ENCODE data around the gene VPS13D.

Gene VPS13D

DNA sequence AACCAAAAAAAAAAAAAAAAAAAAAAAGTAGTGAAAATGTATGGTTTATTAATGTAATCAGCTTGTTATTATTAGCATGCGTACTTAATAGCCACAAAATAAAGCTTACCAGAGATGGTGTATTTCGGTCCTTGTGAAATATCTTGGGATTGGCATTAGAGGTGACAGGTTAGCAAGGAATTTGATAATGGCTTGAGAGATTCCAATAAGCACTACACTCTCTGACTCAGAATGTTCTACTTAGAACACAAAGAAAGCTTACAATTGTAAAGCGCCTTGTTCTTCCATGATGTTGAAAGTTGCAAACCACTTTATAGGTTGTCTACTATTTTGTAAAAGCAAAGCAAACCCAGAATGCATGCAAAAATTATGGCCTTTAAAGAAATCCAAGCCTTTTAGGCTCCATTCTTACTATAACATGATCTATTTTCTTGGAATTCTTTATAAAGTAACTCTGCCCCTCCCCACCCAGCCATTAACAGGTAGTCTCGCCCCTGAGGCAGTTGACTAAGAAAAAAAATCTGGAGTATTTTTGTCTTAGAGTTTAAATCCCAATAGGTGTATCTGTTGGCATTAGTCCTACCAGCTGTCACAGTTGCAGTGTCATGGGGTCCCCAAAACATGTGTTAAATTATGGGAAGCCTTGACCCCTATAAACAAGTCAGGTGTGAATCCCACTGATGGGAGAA is 259.0 kb downstream of the VPS13D start:
- DNase-seq (ENCODE audit: low spot score): peak; percentile 6

DNA sequence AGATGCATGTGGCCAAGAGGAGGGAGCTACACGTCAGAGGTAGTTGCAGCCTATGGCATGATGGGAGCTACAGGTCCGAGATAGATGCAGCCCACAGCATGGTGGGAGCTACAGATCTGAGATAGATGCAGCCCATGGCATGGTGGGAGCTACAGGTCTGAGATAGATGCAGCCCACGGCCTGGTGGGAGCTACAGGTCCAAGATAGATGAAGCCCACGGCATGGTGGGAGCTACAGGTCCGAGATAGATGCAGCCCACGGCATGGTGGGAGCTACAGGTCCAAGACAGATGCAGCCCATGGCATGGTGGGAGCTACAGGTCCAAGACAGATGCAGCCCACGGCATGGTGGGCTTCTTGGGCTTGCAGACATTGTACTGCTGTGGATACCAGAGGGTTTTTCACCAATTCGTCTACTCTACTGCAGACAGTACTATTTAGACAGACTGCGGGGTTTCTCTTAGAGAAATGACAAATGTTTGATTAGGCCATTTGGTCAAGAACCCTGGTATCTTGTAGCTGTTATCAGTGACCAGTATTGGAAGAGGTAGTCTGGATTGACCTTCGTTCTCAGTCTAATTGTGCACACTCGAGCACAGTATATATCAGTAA is 260.8 kb downstream of the VPS13D start:
- peak; percentile 34 for DNase-seq (ENCODE audit: low spot score)

DNA sequence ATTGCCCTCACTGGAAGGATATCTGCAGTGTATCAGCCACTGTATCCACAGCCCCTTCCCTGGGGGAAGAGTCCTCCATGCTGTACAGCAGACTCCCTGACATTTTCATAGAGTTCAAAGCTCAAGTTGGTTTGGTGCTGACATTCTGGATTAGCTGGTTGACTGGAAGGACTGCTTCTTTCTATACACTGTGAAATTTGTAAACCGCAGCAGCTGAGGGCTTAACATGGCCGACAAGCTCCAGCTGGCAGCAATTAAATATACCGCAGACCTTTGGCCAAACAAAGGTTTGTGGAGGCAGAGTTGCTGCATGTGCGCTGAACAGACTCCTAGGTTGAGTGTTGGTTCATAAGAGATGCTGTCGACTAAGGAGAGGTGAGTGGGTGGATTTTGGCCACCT is 261.8 kb downstream of the VPS13D start:
- DNase-seq (ENCODE audit: low spot score): peak; percentile 55

DNA sequence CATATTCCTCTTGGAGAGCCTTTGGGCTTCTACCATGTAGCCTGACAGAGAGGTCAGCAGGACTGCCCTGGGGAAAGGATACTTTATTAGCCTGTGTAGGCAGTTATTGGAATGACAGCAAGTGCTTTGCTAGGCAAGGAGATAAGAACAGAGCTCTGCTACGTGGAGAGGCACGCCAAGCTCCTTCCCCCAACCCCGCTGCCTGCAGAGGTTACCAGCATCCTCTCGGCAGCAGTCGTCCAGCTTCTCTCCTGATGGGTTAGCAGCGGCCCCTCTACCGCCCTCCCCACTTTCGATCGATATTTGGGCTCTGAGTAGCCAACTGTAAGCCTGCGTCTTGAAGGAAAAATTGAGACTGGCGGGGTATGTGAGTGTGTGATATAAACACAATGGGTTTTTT is 265.9 kb downstream of the VPS13D start:
- no peak for DNase-seq (ENCODE audit: low spot score)

DNA sequence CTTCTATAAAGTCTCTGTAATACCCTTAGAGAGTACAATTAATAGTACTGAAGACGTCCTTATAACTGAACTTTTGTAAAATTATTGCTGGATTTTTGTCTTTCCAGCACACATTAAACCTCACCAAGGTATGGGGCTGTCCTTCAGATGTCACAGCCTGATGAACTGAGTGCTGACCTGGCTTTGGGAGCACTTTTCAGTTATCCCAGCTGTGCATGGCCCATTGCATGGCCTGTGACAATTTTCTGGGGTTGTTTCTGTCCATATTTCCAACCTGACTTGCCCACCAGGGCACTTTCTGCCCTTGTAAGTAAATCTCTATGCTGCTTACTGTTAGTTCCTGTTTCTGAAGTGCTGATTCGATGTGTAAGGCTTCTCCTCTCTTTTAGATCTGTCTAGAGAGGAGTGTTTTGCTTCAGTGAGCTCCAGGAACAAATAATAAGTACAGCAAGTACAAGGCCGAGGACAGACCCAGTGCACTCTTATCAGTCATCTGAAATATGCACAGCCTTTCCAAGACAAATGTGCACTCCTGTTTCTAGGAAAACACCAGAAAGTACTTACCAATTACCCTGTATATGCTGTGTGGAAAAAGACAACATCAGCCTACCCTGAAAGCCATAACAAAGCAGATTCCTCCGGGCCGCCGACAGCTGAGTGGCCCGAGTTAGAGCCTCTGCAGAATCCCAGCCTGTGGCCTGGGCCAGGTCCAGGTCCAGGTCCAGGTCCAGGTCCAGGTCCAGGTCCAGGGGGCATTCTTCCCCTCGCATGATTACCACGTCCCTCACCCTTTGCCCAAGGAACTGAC is 266.5 kb downstream of the VPS13D start:
- DNase-seq (ENCODE audit: low spot score): no peak

DNA sequence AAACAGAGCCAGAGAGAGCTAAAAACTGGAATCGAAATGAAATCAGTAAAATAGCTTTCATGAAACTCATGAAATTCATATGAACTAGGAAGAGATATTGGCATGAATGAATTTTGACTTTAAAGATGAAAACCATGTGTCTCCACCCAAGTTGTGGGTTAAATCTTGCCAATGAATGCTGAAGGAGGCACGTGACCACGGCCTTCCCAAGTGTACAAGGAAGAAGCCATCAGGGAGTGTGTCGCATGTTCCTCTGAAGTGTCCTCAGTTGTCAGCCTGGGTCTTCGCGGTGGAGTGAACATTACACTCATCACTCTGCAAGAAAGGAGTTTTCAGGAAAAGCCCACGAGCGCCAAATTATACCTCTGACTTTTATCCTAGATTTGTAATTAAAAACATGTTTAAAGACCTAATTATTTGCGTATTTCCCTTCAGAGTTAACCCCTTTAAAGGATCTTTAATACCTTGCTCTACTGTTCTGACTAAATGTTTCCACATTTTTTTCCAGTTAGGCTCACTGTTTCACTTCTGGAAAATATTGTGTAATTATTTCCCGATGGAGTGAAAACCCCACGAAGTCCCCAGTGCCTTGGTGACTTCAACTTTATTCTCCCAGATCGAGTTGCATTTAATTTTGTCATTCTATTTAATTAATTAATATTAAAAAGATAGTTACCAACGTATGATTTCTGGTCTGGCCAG is 269.9 kb downstream of the VPS13D start:
- no peak for DNase-seq (ENCODE audit: low spot score)

DNA sequence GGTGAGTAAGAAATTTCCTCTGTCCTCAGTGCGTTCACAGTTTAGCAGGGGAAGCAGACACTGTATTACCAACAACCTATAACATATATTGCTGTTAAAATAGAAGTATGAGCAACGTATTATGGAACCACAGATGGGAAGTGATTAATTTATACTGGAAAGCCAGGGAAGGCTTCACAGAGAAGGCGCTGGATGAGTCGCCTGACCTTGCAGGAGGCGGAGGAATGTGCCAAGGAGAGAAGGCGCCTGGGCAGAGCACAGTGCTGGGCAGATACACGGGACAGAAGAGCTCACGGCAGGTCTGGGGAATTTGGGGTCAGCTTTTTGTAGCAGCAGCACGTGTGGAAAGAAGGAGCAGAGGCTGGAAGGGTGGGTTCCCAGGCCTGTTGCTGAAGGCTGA is 271.8 kb downstream of the VPS13D start:
- DNase-seq (ENCODE audit: low spot score): no peak

DNA sequence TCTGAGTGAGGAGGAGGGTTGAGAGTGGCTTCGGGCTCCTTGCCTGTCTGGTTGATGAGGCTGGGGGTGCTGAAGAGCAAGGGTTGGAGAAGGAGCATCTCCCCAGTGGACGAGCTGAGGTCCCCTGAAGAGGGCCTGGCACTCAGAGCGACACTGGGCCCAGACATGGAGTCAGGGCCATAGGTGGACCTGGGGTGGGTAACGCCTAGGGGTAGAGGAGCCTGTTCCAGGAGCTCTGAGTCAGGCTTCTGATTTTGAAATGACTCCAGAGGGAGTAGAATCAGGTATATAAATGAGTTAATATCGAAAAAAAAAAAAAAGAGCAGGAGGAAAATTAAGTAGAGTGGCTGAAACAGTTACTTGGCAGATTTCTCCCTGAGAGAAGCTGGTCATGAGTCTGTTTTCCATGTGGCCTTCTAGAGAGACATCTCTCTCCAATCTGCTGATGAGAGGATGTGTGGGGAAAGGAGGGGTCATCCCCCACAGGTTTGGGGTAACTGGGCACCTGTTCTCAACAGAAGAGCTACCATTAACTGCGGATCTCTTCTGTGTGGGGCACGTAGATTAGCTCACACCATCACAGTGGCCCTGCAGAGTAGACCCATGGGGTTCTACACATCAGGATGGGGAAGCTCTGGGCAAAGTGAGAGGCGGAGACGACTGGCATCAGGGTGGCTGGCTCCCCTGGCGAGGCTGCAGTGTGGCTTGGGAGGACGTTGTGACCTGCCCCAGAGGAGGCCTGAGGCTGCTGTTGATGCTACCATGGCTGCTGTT is 272.7 kb downstream of the VPS13D start:
- DNase-seq (ENCODE audit: low spot score): no peak

DNA sequence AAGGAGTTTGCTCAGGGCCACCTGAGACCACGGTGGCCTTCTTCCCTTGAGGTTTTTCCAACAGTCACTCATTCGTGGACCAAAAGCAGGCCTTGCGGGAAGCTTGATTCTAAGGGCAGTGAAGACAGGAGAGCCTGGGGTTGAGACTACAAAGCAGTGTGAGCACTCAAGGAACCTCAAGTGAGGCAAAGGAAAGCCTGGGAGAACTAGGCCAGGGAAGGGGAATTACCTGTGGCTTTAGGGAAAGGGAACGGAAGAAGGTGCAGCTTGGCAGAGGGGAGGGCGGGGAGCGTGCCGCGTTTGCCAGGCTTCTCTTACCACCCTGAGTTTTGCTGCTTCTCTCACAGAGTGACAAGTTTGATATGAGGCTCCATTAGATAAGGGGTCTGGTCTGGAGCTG is 273.9 kb downstream of the VPS13D start:
- no peak for DNase-seq (ENCODE audit: low spot score)

DNA sequence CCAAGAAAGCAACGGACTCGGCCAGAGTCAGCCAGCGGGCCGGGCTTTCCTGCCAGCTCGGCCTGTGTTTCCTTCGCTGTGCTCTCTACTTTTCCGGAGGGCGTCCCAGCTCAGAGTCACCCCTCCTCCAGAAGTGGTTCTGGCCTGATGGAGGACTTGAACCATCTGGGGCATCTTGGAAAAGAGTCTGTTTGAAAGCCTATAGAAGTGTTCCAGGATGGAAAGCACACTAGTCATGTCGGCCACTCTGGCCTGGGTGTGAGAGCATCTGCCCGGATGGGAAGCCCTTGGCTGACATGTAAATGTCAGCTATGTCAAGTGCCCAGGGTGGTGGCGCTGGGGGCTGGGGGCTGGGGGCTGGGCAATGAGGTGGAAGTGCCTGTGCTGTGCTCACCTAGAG is 274.8 kb downstream of the VPS13D start:
- DNase-seq (ENCODE audit: low spot score): no peak

DNA sequence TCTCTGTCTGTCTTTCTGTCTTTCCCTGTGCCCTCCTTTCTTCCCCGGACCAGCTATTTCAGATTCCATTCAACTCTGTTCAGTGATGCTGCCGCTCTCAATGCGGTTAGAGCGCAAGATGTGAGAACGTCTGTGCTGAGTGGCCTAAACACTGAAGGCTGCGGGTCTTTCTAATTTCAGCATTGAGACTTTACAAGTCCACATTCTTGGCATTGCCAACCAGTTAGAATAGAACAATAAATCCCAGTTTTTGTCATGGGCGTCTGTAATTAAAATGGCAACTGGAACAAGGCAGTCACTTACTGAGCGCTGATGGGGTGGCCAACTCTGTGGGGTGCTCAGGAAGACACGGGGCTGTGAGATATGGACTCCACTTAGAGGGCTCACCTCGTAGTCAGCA is 275.4 kb downstream of the VPS13D start:
- DNase-seq (ENCODE audit: low spot score): no peak

DNA sequence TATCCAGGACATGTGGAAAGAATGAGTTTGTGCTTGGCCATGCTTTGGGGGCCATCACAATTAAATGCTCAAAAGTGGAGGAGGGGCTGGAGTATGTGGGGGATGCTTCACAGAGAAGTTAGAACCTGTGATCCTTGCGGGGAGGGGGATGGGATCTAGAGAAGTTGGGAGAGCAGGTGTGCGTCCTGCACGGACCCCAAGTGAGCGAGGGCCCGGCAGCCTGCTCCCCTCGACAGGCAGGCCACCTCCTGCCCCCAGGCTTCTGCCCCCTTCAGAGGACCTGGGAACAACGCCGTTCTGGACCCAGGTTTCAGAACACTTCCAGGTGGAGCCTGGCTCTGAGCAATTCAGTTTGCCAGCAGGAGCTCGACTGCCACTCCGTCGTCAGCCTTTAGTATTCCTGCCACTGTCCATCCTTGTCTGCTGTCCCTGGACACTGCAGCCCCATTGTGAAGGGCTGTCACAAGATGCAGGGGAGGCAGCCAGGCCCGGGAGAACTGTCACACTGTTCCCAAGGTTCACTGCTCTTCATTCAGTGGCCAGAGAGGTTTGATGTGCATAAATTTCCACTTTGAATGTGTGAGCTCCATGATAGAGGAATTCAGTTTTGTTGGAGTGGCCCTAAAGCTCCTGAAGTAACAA is 275.9 kb downstream of the VPS13D start:
- no peak for DNase-seq (ENCODE audit: low spot score)

DNA sequence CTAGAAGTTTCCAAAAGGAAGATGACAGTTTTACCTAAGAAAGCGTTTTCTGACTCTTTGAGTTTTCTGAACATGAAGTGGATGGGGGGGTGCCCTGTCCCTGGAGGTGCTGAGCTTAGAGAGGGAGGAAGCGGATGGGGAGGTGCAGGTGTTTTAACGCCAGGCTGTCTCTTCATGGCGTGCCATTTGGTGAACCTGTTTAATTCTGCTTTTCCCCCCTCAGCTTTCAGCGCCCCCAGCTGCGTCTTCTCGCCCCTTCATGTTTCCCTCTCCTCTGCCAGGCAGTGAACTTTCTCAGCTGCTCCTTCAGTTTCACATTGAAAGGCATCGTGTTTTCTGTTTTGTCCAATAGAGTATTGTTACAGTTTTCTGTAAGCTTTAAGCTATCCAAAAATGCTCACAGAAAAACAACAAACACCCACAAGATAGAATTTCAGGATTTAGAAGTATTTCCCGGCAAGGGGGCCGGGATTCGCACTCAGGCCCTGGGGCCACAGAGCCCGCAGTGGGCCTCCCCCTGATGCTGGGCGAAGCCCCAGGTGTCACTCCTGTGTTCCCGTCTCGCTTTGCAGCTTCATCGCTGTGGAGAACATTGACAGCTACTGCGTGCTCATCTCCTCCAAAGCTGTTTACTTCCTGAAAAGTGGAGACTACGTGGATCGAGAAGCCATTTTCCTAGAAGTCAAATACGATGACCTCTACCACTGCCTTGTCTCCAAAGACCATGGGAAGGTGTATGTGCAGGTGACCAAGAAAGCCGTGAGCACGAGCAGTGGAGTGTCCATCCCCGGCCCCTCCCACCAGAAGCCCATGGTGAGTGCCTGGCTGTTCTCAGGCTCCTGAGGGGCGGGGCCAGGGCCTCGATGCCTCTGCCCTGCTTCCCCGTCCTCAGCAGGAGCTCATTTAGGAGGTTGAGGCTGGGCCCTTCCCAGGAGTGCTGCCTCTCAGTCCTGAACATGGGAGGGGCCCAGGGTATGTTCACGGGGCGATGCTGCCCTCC is 276.8 kb downstream of the VPS13D start:
- no peak for DNase-seq (ENCODE audit: low spot score)

DNA sequence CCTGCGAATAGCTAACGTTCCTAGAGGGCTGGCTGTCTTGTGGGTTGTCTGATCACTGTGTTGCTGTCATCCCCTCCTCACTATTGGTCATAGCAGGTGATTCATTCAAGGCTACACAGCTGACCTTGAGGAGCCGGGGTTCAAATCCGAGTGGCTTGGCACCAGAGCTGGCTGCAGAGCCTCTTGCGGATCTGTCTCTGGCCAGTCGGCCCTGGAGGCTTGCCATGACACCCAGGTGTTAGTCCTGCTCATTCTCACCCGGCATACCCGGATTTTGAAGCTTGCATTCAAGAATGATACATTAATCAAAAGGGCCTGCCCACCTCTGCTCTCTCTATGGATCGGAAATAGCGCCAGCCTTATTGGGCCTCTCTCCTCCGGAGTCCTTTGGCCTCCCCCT is 277.8 kb downstream of the VPS13D start:
- no peak for DNase-seq (ENCODE audit: low spot score)

DNA sequence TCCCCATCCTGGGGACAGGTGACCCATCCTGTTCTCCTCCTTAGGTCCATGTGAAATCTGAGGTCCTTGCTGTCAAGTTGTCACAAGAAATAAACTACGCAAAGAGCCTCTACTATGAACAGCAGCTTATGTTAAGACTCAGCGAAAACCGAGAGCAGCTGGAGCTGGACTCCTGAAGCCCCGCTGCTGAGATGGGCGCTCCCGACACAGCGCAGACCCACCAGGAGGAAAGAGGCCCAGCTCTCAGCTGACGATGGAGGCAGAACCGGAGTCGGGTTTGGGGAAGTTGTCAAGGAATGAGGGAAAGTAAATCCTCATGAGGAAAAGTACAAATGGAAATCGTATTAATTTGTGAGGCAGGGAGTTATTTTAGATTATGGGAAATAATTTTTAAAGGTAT is 279.0 kb downstream of the VPS13D start:
- no peak for DNase-seq (ENCODE audit: low spot score)

DNA sequence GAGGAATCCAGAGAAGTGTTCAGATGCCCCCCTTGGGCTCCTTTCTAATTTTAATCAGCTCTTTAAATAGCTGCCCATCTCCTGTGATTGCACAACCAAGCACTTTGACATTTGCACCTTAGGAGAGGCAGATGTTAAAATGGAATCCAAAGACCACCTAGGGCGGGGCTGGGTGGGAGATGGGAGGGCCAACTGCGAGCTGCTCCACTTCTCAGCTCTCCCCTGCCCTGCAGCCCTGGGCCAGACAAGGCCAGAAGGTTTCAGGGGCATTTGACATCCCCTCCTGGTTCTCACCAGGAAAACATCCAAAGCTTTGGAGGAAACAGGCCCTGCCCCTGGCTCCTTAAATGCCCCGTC is 281.3 kb downstream of the VPS13D start:
- peak; percentile 44 for DNase-seq (ENCODE audit: low spot score)

DNA sequence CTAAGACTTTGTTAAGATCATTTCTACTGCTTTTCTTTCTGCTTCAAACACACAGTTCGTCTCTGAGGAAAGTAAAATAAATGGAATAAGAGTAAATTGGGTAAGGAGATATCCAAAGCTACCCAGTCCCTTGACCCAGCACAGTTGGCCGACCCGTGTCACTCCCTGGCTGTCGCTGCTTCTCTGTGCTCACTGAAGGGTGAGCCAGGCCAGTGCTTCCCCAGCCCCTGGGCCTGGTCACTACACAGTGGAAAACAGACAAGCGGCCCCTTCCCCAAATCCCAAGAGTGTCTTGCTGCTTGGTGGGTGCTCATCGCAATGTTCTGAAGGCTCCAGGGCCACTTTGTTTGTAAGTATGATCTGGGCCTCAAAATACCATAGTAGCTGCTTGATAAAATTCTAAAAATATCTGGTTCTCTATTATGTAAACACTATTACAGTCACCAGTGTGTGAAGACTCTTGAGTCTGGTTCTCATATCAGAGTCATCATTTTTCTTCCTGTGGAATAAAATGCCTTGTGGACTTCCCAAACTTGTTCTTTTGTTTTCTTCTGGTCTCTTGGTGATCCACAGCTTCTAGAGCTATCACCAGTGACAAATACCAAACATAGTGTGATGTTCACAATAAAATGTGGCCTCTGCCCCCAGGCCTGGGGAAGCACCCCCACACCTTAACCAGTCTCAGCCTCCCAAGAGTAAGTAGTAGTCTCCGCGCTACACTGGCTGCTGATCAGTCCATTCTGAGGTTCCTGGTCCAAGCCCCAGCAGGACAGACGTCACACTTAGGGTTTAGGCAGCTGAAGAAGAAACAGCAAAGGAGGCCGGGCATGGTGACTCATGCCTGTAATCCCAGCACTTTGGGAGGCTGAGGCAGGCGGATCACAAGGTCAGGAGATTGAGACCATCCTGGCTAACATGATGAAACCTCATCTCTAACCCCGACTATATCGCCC is 282.0 kb downstream of the VPS13D start:
- DNase-seq (ENCODE audit: low spot score): peak; percentile 20

DNA sequence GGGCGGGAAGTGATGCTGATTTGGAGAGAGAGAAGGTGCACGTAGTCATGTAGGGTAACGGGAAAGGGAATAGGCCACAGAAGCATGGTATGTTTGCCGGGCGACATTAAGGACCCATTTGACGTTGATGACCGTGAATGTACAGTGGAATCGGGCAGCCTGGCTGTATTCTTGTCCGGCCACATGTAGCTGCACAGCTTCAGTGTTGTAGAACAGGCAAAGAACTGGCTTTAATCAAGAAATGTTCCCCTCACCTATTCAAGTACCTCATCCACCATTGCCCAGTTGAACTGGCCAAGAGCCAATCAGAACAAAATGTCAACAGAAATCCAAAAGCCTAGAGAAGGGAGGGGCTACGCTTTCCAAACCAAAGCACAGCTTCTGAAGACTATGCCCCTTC is 283.4 kb downstream of the VPS13D start:
- DNase-seq (ENCODE audit: low spot score): peak; percentile 9

DNA sequence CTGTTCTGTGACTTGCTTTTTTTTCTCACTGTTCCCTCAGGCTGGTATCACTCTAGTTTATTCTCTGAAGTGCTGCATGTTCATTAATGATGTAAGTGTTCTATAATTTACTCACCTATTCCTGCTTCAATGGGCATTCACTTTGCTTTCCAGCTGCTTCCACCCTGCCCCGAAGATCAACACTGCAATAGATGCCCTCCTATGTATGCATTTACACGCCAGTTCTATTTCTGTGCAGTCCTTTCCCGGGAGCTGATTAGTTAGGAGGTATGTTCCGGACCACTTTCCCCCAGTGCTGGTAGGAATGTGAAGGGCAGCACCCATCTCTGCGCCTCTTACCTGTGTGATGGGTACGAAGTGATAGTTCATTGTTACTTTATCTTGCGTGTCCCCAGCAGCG is 284.8 kb downstream of the VPS13D start:
- DNase-seq (ENCODE audit: low spot score): no peak

Measured in left forelimb (tissue), 1 donor.